Measurements from ENCODE around the gene COL4A2.

DNA sequence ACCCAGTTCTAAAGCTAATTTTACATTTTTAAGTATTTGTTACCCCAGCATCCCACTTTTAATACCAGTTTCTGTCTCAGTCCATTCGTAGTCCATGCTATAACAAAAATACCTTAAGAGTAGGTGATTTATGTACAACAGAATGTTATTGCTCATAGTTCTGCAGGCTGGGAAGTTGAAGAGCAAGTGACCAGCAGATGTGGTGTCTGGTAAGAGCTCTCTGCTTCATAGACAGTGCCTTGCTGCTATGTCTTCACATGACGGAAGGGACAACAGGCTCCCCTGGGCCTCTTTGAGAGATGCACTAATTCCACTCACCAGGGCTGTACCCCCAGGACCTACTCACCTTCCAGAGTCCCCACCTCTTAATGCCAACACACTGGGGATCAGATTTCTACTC lies 96.6 kb downstream of the COL4A2 start:
- TF ChIP-seq, protein P1, sequence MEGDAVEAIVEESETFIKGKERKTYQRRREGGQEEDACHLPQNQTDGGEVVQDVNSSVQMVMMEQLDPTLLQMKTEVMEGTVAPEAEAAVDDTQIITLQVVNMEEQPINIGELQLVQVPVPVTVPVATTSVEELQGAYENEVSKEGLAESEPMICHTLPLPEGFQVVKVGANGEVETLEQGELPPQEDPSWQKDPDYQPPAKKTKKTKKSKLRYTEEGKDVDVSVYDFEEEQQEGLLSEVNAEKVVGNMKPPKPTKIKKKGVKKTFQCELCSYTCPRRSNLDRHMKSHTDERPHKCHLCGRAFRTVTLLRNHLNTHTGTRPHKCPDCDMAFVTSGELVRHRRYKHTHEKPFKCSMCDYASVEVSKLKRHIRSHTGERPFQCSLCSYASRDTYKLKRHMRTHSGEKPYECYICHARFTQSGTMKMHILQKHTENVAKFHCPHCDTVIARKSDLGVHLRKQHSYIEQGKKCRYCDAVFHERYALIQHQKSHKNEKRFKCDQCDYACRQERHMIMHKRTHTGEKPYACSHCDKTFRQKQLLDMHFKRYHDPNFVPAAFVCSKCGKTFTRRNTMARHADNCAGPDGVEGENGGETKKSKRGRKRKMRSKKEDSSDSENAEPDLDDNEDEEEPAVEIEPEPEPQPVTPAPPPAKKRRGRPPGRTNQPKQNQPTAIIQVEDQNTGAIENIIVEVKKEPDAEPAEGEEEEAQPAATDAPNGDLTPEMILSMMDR (IDR thresholded peaks at IDR 0.05; ENCODE audit: low read depth, low read length, missing input control): no peak
- TF ChIP-seq EGR1 (IDR thresholded peaks at IDR 0.05; ENCODE audit: low read depth in 2 of 2): no peak
- TF ChIP-seq YY1 (IDR thresholded peaks at IDR 0.05): no peak
- TF ChIP-seq RAD21 (IDR thresholded peaks at IDR 0.05): no peak
- TF ChIP-seq ZBTB33 (IDR thresholded peaks at IDR 0.05): no peak
- no peak for TF ChIP-seq SP1 (IDR thresholded peaks at IDR 0.05)
- no peak for TF ChIP-seq MAX (IDR thresholded peaks at IDR 0.05)
- no peak for TF ChIP-seq TAF1 (conservative IDR thresholded peaks at IDR 0.05)
- TF ChIP-seq, protein P2, sequence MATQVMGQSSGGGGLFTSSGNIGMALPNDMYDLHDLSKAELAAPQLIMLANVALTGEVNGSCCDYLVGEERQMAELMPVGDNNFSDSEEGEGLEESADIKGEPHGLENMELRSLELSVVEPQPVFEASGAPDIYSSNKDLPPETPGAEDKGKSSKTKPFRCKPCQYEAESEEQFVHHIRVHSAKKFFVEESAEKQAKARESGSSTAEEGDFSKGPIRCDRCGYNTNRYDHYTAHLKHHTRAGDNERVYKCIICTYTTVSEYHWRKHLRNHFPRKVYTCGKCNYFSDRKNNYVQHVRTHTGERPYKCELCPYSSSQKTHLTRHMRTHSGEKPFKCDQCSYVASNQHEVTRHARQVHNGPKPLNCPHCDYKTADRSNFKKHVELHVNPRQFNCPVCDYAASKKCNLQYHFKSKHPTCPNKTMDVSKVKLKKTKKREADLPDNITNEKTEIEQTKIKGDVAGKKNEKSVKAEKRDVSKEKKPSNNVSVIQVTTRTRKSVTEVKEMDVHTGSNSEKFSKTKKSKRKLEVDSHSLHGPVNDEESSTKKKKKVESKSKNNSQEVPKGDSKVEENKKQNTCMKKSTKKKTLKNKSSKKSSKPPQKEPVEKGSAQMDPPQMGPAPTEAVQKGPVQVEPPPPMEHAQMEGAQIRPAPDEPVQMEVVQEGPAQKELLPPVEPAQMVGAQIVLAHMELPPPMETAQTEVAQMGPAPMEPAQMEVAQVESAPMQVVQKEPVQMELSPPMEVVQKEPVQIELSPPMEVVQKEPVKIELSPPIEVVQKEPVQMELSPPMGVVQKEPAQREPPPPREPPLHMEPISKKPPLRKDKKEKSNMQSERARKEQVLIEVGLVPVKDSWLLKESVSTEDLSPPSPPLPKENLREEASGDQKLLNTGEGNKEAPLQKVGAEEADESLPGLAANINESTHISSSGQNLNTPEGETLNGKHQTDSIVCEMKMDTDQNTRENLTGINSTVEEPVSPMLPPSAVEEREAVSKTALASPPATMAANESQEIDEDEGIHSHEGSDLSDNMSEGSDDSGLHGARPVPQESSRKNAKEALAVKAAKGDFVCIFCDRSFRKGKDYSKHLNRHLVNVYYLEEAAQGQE (IDR thresholded peaks at IDR 0.05): no peak
- TF ChIP-seq JUND (IDR thresholded peaks at IDR 0.05): no peak

Data from liver (tissue), 3 donors.